AG09309 (cell line): ENCODE data around the gene ZMIZ1.

Experiments
- DNase-seq: peaks from one replicate; pipeline ENCODE4 v3.0.0-alpha.2; 2010; ENCODE audit warnings: low read depth
- H3K4me3 ChIP-seq: 2 replicates; pipeline ENCODE4 v1.5.1; 2011; ENCODE audit warnings: mild to moderate bottlenecking, low read depth, low read length, moderate library complexity; ENCODE audit not compliant: control insufficient read depth
- TF ChIP-seq, protein P1 (sequence below): IDR thresholded peaks from 2 replicates; pipeline ENCODE4 v1.5.1; 2011; ENCODE audit warnings: mild to moderate bottlenecking, low read depth, low read length, inconsistent platforms; ENCODE audit not compliant: insufficient read depth, control insufficient read depth; ENCODE audit errors: missing control alignments

Gene ZMIZ1

DNA sequence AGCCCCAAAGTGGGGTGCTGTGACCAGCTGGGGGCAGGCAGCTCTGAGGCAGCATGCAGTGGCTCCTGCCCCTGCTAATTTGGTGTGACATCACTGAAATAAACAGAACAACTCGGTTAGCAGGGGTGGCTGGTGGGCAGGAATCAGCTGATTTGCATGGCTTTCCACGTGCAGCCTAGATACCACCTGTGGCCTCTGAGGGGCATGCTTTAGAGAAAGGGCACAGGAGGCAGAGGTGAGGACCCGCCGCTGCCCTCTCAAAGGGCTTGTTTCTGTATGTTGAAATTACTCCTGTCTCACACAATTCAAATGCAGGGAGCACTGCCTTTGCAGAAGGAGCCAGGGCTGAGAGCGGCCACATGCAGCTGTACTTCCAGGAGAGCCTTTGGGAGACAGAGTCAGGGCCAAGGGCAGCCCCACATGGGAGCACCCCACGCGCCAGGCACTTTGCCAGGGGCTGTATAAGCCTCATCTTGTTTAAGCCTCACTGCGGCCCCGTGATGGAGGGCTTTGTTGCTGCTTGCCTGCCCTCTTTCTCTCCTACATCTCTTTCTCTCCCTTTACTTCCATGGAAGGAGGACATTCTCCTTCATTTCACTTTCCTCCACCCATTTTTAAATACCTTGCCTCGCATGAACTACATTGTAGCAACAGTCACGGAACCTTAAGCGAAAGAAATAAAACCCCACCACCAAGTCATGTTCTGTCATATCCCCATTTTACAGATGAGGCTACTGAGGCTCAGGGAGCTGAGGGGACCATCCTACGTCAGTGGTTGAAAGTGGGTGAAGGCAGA is 137.7 kb downstream of the ZMIZ1 start:
- no peak overlapping the region for H3K4me3 ChIP-seq
- no peak for DNase-seq
- TF ChIP-seq, protein P1, sequence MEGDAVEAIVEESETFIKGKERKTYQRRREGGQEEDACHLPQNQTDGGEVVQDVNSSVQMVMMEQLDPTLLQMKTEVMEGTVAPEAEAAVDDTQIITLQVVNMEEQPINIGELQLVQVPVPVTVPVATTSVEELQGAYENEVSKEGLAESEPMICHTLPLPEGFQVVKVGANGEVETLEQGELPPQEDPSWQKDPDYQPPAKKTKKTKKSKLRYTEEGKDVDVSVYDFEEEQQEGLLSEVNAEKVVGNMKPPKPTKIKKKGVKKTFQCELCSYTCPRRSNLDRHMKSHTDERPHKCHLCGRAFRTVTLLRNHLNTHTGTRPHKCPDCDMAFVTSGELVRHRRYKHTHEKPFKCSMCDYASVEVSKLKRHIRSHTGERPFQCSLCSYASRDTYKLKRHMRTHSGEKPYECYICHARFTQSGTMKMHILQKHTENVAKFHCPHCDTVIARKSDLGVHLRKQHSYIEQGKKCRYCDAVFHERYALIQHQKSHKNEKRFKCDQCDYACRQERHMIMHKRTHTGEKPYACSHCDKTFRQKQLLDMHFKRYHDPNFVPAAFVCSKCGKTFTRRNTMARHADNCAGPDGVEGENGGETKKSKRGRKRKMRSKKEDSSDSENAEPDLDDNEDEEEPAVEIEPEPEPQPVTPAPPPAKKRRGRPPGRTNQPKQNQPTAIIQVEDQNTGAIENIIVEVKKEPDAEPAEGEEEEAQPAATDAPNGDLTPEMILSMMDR = no peak

DNA sequence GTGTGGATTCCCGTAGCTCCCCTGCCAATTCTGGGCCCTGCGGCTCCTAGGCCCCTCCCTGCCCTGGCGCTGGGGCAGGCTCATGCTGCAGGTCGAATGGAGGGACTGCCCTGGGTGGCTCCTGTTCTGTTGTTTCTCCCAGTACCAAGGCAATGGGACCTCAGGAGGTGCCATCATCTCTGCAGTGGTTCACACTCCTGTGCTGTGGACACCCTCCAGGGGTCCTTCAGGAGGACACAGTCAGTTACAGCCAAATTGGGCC is 138.3 kb downstream of the ZMIZ1 start:
- H3K4me3 ChIP-seq = no peak overlapping the region
- TF ChIP-seq, protein P1 = no peak
- no peak for DNase-seq

DNA sequence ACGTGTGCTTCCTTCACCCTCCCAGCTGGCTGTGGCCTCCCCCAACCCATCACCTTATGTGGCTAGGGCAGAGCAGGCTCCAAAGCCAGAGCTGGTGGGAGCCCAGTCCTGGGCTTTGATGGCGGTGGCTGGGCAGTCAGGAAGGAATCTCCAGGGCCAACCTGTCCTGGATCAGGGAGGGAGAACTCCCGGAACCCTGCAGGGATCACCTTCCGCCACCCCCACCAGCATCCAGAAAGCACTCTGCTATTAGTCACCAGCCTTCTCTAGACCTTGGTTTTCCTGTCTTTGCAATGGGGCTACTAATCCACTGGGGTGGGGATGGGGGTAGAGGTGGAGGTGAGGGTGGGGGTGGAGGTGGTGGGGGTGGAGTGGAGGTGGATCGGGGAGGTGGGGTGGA is 139.0 kb downstream of the ZMIZ1 start:
- DNase-seq = no peak
- TF ChIP-seq, protein P1 = no peak
- no peak overlapping the region for H3K4me3 ChIP-seq

DNA sequence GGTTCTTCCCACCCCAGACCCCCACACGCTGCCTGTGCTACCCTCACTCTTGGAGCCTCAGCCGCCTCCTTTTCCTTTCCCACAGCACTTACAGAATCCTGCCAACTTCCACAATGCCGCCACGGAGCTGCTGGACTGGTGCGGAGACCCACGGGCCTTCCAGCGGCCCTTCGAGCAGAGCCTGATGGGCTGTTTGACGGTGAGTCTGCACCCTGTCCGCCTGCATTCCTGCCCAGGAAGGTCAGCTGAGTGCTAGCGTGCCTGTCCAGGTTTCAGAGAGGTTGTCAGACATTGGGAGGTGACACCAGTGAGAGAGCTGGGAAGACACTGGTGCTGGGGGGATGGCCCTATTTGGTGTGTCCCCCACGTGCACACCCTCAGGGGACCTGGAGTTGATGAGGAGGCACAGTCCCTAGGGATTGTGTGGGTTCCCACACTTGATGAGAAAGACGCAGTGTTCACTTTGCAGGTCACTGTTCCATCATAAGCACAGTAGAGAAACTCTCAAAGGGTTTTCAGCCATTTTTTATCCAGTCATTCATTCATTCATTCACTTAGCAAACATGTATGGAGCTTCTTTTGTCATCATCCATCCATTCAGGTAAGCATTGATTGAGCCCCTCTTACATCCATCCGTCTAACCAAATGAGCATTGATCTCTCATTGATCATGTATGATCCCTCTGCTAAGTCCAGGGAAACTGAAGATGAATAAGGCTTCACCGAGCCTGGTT is 139.7 kb downstream of the ZMIZ1 start:
- TF ChIP-seq, protein P1 = no peak
- DNase-seq = no peak
- H3K4me3 ChIP-seq = no peak overlapping the region

DNA sequence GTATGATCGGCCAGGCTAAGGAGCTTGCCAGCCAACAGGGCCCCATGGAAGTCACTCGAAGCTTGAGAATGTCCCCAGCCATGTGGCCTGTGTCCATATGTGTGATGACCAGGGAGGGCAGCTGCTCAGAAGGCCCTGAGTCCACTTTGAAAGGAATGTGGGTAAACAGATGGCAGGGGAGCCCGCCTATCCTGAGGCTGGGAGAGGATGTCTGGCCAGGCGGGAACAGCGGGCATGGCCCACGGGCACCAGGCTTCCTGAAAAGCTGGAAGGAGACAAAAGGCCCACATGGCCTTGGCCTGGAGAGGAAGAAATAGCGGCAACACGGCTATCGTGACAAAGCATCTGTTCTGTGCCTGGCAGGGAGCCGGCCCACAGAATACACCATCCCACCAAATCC is 140.6 kb downstream of the ZMIZ1 start:
- no peak for DNase-seq
- TF ChIP-seq, protein P1 = no peak

DNA sequence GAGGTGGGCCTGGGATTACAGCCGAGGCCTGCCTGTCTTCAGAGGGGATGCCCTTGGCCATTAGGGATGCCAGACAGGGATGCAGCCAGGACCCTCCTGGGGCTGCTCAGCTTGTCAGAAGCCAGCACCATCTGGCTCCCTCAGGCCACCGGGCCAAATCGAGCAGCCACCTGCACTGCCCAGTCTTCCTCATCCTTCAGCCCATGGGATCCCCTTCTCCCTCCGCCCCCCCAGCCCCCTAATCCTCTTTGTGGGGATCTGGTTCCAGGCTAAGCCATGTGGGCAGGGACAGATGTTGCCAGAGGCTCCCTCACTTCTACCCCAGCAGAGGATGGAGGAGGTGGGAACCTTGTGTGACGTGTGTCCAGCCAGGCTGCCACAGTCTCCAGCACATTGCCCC is 141.1 kb downstream of the ZMIZ1 start:
- TF ChIP-seq, protein P1 = no peak
- DNase-seq = no peak
- H3K4me3 ChIP-seq = no peak overlapping the region

More for the DNA sequence above, 140.6 kb downstream of the ZMIZ1 start:
- no peak overlapping the region for H3K4me3 ChIP-seq
